K562 (cell line): ENCODE measurements around the gene MTA2. TPM values are rescaled to one million over a fixed set of nuclear protein-coding genes. Genes with fewer than 3 reads are reported as not detected.

Source experiments
- ATAC-seq: fragments of 200-7000 bp; cut with Tn5 transposase; 3 replicates; pipeline ENCODE4 v1.9.1; 2020; ENCODE audit warnings: moderate library complexity
- BruUV-seq: library from RNA; stranded (reverse); fragments of 400-500 nt; replicated peaks from 2 replicates; lab custom pipeline; 2021; lab: Mats Ljungman, UMichigan
- CTCF ChIA-PET: fragments of 300-600 bp; formaldehyde crosslinking; extraction: SDS; loops from one replicate; lab custom pipeline; 2021; ENCODE audit warnings: low intra/inter-chr PET ratio; lab: Yijun Ruan, JAX
- POLR2A ChIA-PET: fragments of 300-600, 350-650 bp; sonication (Branson Sonifier 250); formaldehyde crosslinking; extraction: SDS; loops from one replicate; lab custom pipeline; 2021; ENCODE audit warnings: antibody characterized with exemption, inconsistent platforms; lab: Yijun Ruan, JAX
- DNase-seq, 4 experiments: peaks; one replicate each; pipeline versions ENCODE4 v3.0.0 to v3.0.0-alpha.2; 2011 to 2018; ENCODE audit warnings: low spot score in 3 of 4, mixed read lengths in 3 of 4; ENCODE audit errors: extremely low read depth in 1 of 4
- FAIRE-seq: peaks from 2 replicates; lab custom pipeline; 2011; peaks lifted over from hg19 to GRCh38; lab: Jason Lieb, UNC
- H2AFZ ChIP-seq: 2 replicates; pipeline ENCODE4 v1.6.0; 2011; ENCODE audit warnings: low read depth, low read length, control low read depth, inconsistent platforms
- H3K27ac ChIP-seq: fragments of 200-600 bp; 3 replicates; pipeline ENCODE4 v1.8.0; 2011; ENCODE audit warnings: low read depth, mild to moderate bottlenecking, control low read depth, inconsistent platforms, low read length, moderate library complexity, mixed read lengths; ENCODE audit errors: extremely low read depth
- H3K27me3 ChIP-seq, 2 experiments: fragments of 300-600 bp in 1 of 2; 2 replicates in 1 of 2; 3 replicates in 1 of 2; pipeline versions ENCODE4 v1.6.0 to v1.8.0; 2011; ENCODE audit warnings: inconsistent platforms in 2 of 2, low read length in 2 of 2, mild to moderate bottlenecking in 1 of 2, mixed read lengths in 1 of 2, moderate library complexity in 1 of 2; ENCODE audit not compliant: control insufficient read depth in 2 of 2, insufficient read depth in 2 of 2
- H3K36me3 ChIP-seq: fragments of 300-600 bp; 3 replicates; pipeline ENCODE4 v1.8.0; 2011; ENCODE audit warnings: mild to moderate bottlenecking, low read length, inconsistent platforms; ENCODE audit not compliant: control insufficient read depth, insufficient read depth
- H3K4me1 ChIP-seq, 2 experiments: fragments of 200-600 bp in 1 of 2; replicated peaks in 1 of 2; 2 replicates in 1 of 2; 3 replicates in 1 of 2; pipeline versions ENCODE4 v1.5.1 to v1.8.0; 2011; ENCODE audit warnings: inconsistent platforms in 2 of 2, low read length in 2 of 2, mild to moderate bottlenecking in 1 of 2, mixed read lengths in 1 of 2, moderate library complexity in 1 of 2; ENCODE audit not compliant: control insufficient read depth in 2 of 2, insufficient read depth in 2 of 2
- H3K4me2 ChIP-seq: 2 replicates; pipeline ENCODE4 v1.6.1; 2011; ENCODE audit warnings: low read length, control low read depth, inconsistent platforms, mixed read lengths; ENCODE audit not compliant: insufficient read depth
- H3K4me3 ChIP-seq: fragments of 200-600 bp; sonication (generic), shearing (Covaris generic); 2 replicates; pipeline ENCODE4 v1.5.1; 2016; ENCODE audit warnings: control low read depth, inconsistent platforms
- H3K79me2 ChIP-seq: fragments of 200-600 bp; 3 replicates; pipeline ENCODE4 v1.8.0; 2011; ENCODE audit warnings: low read length, inconsistent platforms; ENCODE audit not compliant: control insufficient read depth, insufficient read depth
- H3K9ac ChIP-seq, 2 experiments: 2 replicates each; pipeline versions ENCODE4 v1.6.0 to v1.6.1; 2011; ENCODE audit warnings: low read depth in 2 of 2, low read length in 2 of 2, control low read depth in 1 of 2, inconsistent platforms in 1 of 2, mild to moderate bottlenecking in 1 of 2, mixed read lengths in 1 of 2; ENCODE audit not compliant: insufficient read depth in 1 of 2
- H3K9me1 ChIP-seq: one replicate; pipeline ENCODE4 v1.6.0; 2011; ENCODE audit warnings: inconsistent platforms, mild to moderate bottlenecking, low read length, moderate library complexity; ENCODE audit not compliant: control insufficient read depth, insufficient read depth
- H3K9me3 ChIP-seq: replicated peaks from 2 replicates; pipeline ENCODE4 v1.5.1; 2011; ENCODE audit warnings: low read depth, low read length, inconsistent platforms; ENCODE audit not compliant: control insufficient read depth, insufficient read depth
- H4K20me1 ChIP-seq: replicated peaks from 2 replicates; pipeline ENCODE4 v1.6.1; 2011; ENCODE audit warnings: low read length, inconsistent platforms, mixed read lengths; ENCODE audit not compliant: control insufficient read depth, insufficient read depth
- CCNT2 ChIP-seq: IDR thresholded peaks from 2 replicates; pipeline ENCODE4 v1.6.1; 2011; ENCODE audit warnings: borderline replicate concordance, low read depth, mild to moderate bottlenecking, moderate library complexity, mixed read lengths, low read length; ENCODE audit not compliant: insufficient read length; ENCODE audit errors: extremely low read depth
- CEBPG ChIP-seq, 3 experiments: fragments of 200-800 bp in 1 of 3; sonication (Bioruptor generic) in 1 of 3; sonication (generic) in 1 of 3; formaldehyde crosslinking in 1 of 3; IDR thresholded peaks in 2 of 3; conservative IDR thresholded peaks in 1 of 3; 2 replicates each; pipeline versions ENCODE4 v1.6.1 to v1.8.0; 2016 to 2022; ENCODE audit warnings: missing compliant biosample characterization in 2 of 3, missing genetic modification characterization in 2 of 3, mild to moderate bottlenecking in 1 of 3, missing genetic modification reagents in 1 of 3
- CTCFL ChIP-seq: IDR thresholded peaks from 2 replicates; pipeline ENCODE4 v1.6.1; 2011; ENCODE audit warnings: borderline replicate concordance, low read depth, mild to moderate bottlenecking, moderate library complexity, low read length; ENCODE audit not compliant: insufficient read depth, poor library complexity, severe bottlenecking
- DPF2 ChIP-seq: fragments of 450-650 bp; IDR thresholded peaks from 2 replicates; pipeline ENCODE4 v1.6.1; 2016
- FOXA1 ChIP-seq: fragments of 450-650 bp; IDR thresholded peaks from 2 replicates; pipeline ENCODE4 v1.6.1; 2016; ENCODE audit warnings: mild to moderate bottlenecking, borderline replicate concordance
- GATA2 ChIP-seq: sonication (generic); formaldehyde crosslinking; IDR thresholded peaks from 2 replicates; pipeline ENCODE4 v1.4.0; 2020; ENCODE audit warnings: mild to moderate bottlenecking, missing genetic modification reagents
- SMARCA4 ChIP-seq: fragments of 450-650 bp; IDR thresholded peaks from 2 replicates; pipeline ENCODE4 v1.6.1; 2016
- ZBTB2 ChIP-seq: fragments of 450-650 bp; IDR thresholded peaks from 2 replicates; pipeline ENCODE4 v1.6.1; 2016; ENCODE audit warnings: antibody characterized with exemption
- ZNF324 ChIP-seq: fragments of 250-450 bp; sonication (Bioruptor Pico); IDR thresholded peaks from 2 replicates; pipeline ENCODE4 v1.4.0; 2020; ENCODE audit warnings: mild to moderate bottlenecking
- WGBS: fragments of 100-300 bp; shearing (Covaris generic); methylation state at CpG from one replicate; pipeline ENCODE4 v1.1.6; 2016; ENCODE audit warnings: low coverage, mixed read lengths; ENCODE audit not compliant: insufficient coverage; ENCODE audit errors: missing lambda C conversion rate; 5-methylcytosine and 5-hydroxymethylcytosine counted together
- in situ Hi-C: fragments of 300-500 bp; cut with MboI; formaldehyde crosslinking; loops from 4 replicates; pipeline ENCODE4 v1.15.0; 2018; ENCODE audit warnings: inconsistent platforms, mixed read lengths
- intact Hi-C: fragments of 100-400 bp; cut with micrococcal nuclease; formaldehyde crosslinking; loops from 2 replicates; pipeline ENCODE4 v1.14.2; 2022
- polyA plus RNA-seq, 8 experiments: library from polyadenylated mRNA; depleted of rRNA in 4 of 8; stranded (reverse) in 5 of 8; unstranded in 3 of 8; fragments of >200 nt; fragmentation: Nextera tagmentation in 2 of 8; fragmentation: Illumina TruSeq in 1 of 8; extraction: Ambion mirVana in 2 of 8; extraction: Trizol in 1 of 8; gene quantifications; 2 replicates each; pipeline versions ENCODE4 v1.2.1 to v1.2.3, GENCODE V29; 2011 to 2014; ENCODE audit warnings: inconsistent platforms in 1 of 8, missing spikeins in 1 of 8
- total RNA-seq, 7 experiments: library from RNA; depleted of rRNA in 6 of 7; stranded (reverse); fragments of >200 nt in 6 of 7; fragmentation: Illumina TruSeq in 2 of 7; extraction: Trizol in 2 of 7; gene quantifications; 2 replicates each; pipeline versions ENCODE4 v1.2.1 to v1.2.3, GENCODE V29; 2011 to 2021; ENCODE audit warnings: low replicate concordance in 1 of 7

Gene MTA2
- total and polyA plus RNA-seq, 9 of the 15 experiments (the other 6 are each of a cell fraction or from before 2014, with no cell fraction given), result 6.2 to 220 (median 172) TPM

- in situ Hi-C loops, result loop anchor here (10.0 kb wide), 1 partner anchor 1198 kb away; the partner anchor contains the start of gene CPSF7
Observed at GRCh38 chr11:62622476-62623089, 20.9 kb upstream of the MTA2 start.

More at GRCh38 chr11:62622476-62623089, 20.9 kb upstream of the MTA2 start:
- CTCF ChIA-PET, result interaction anchor here (1.6 kb wide), 1 partner anchor 10 kb away, joined by 14 read pairs; the partner anchor contains the start of gene EML3
- H4K20me1 ChIP-seq, result no peaks in the 10 kb centered on the region
- H3K4me1 ChIP-seq, result peaks cover 12% of the 10 kb centered on the region in 2 experiments; a peak in 4 of 5 replicates
- intact Hi-C loops, result loop anchor here (1.0 kb wide), 1 partner anchor 105 kb away; the partner anchor contains the start of gene HNRNPUL2
- peak overlapping the region; percentile 79 for H2AFZ ChIP-seq
- WGBS, result 93% methylated on average over 6 of the region's 7 CpGs
- POLR2A ChIA-PET, result interaction anchor here (0.6 to 2.6 kb wide), 10 partner anchors 13 to 233 kb away, joined by 3 to 24 read pairs (median 5); partner anchors contain the start of genes C11orf98, CSKMT, GANAB and MTA2
- H3K27ac ChIP-seq, result peak overlapping the region; percentile 84
- no peak for FAIRE-seq
- ATAC-seq, result no peak
- TF ChIP-seq CTCFL (no peak), ZNF324 (CRISPR knock-in tag) (no peak), FOXA1 (no peak), SMARCA4 (0 out of 2 replicates have a peak, but pooled peaks have one; percentile 4), CEBPG (CRISPR knock-in tag; IDR thresholded peaks at IDR 0.05) (no peak), CEBPG (tag; conservative IDR thresholded peaks at IDR 0.05 in 1 of 2, IDR thresholded peaks at IDR 0.05 in 1 of 2) (peak in 1 of 2 experiments; percentile 21; a peak in 1 of 4 replicates), DPF2 (0 out of 2 replicates have a peak, but pooled peaks have one; percentile 1), CCNT2 (no peak), ZBTB2 (0 out of 2 replicates have a peak, but pooled peaks have one; percentile 7), GATA2 (CRISPR knock-in tag) (0 out of 2 replicates have a peak, but pooled peaks have one; percentile 35)
- TF ChIP-seq, all 486 proteins: peak for 5
- Histone ChIP-seq H3K36me3 (peaks cover 34% of the 10 kb centered on the region), H3K4me2 (peak overlapping the region; percentile 93; the same call in 1 of the 2 replicates), H3K4me3 (no peak overlapping the region), H3K9me1 (no peaks in the 10 kb centered on the region), H3K79me2 (peaks cover 20% of the 10 kb centered on the region), H3K27me3 (no peaks in the 10 kb centered on the region), H3K9ac (peak overlapping the region; percentile 33 to 85; a peak in 3 of 4 replicates), H3K9me3 (no peaks in the 10 kb centered on the region)
- no peak for DNase-seq
- BruUV-seq, result no TSS peak
